HG03342 (cell line): ENCODE measurements around the gene ASPDH.
"Not testable (repeated sequence)": the region's sequence is repeated elsewhere in the genome, so short reads cannot be mapped to it uniquely, and the experiment has no call there.

ENCODE experiments used
- ATAC-seq: cut with Tn5 transposase; IDR thresholded peaks from one replicate; pipeline ENCODE4 v1.9.1; 2021; ENCODE audit warnings: mild to moderate bottlenecking, moderate library complexity; ENCODE audit not compliant: unreplicated experiment

Gene ASPDH

GRCh38 chr19:50480281-50481111, 33.2 kb downstream of the ASPDH start:
- ATAC-seq = no peak

- ATAC-seq = no peak
These were observed 33.9 kb downstream of the ASPDH start for GRCh38 chr19:50479761-50480251.

GRCh38 chr19:50478901-50479715, 34.6 kb downstream of the ASPDH start:
- ATAC-seq = no peak

GRCh38 chr19:50477751-50478515, 35.8 kb downstream of the ASPDH start:
- ATAC-seq = no peak

GRCh38 chr19:50476907-50477238, 36.8 kb downstream of the ASPDH start:
- no peak for ATAC-seq

GRCh38 chr19:50476224-50476906, 37.3 kb downstream of the ASPDH start, which contains the start of the genes EMC10 and GARIN5A:
EMC10 (plus strand) TSS chr19:50476507; CDS start chr19:50476545, 38 bp downstream.
GARIN5A (minus strand) TSS chr19:50476848; CDS start chr19:50476388, 460 bp downstream.
- peak; percentile 76 for ATAC-seq

GRCh38 chr19:50475736-50476223, 37.9 kb downstream of the ASPDH start:
- peak; percentile 8 for ATAC-seq

GRCh38 chr19:50475101-50475568, 38.6 kb downstream of the ASPDH start:
- ATAC-seq = no peak

- not testable (repeated sequence) for ATAC-seq
These were observed 40.4 kb downstream of the ASPDH start for GRCh38 chr19:50473336-50473735.

GRCh38 chr19:50468818-50469217, 44.9 kb downstream of the ASPDH start:
- no peak for ATAC-seq

- ATAC-seq = no peak
These were observed 46.1 kb downstream of the ASPDH start for GRCh38 chr19:50467566-50467965.

- no peak for ATAC-seq
These were observed 47.0 kb downstream of the ASPDH start for GRCh38 chr19:50466706-50467039.

GRCh38 chr19:50465986-50466705, 47.6 kb downstream of the ASPDH start:
- ATAC-seq = no peak

GRCh38 chr19:50465000-50465399, 48.7 kb downstream of the ASPDH start:
- ATAC-seq = no peak

GRCh38 chr19:50464348-50464747, 49.4 kb downstream of the ASPDH start:
- ATAC-seq = no peak

GRCh38 chr19:50462970-50463369, 50.7 kb downstream of the ASPDH start:
- no peak for ATAC-seq
